ENCODE measurements around the gene STRN4. TPM values are rescaled to one million over a fixed set of nuclear protein-coding genes. Genes with fewer than 3 reads are reported as not detected.

The STRN4 gene
- total and polyA plus RNA-seq, 4 donors: 9.5 to 29.9 (median 24.8) TPM

DNA sequence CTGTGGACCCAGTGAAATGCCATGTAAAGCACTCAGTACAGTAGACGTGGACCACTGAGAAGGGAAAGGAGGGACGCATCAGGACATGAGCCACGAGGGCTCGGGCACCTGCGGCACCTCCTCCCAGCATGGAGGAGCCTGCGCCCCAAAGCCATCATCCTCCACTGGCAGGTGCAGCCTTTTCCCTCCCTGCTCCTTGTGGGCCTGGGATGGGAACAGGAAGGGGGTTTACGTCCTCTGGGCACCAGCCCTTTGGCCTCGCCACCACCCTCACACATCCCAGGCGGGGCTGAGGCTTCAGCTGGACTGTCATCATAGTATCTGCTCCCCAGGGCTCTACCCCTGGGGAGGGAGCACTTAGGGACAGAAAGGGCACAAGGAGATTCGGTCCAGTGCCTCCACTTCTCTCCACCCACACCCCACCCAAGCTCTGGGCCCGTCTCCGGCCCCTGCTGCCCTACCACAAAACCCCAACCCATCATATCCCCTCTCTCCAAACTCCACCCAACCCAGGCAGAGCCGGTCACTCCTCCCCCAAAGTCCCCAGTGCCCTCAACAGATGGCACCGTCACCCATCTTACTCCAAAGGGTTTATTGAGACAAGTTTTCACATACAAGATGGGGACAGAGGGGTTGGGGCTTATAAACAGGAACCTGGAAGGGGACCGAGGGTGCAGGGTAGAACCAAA is 27.2 kb downstream of the STRN4 start:
- no peaks in the 10 kb centered on the region for H3K27me3 ChIP-seq (ENCODE audit: control insufficient read depth in 4 of 4, insufficient read depth in 4 of 4, low read length in 3 of 4)
- H3K27ac ChIP-seq (ENCODE audit: low read depth in 1 of 2, low read length in 2 of 2): peak overlapping the region; percentile 41 to 89
- no peaks in the 10 kb centered on the region for H3K9me3 ChIP-seq (ENCODE audit: control insufficient read depth in 4 of 4, low read length in 3 of 4)
- peaks cover 0 to 25% (median 19%) of the 10 kb centered on the region in 4 donors for H3K4me1 ChIP-seq (ENCODE audit: control insufficient read depth in 4 of 4, insufficient read depth in 4 of 4, low read length in 3 of 4)
- peaks cover 5 to 37% (median 13%) of the 10 kb centered on the region in 4 donors for H3K36me3 ChIP-seq (ENCODE audit: control insufficient read depth in 4 of 4, insufficient read depth in 3 of 4, low read depth in 1 of 4, low read length in 3 of 4)
- no peak for TF ChIP-seq FOXA1 (IDR thresholded peaks at IDR 0.05)
- TF ChIP-seq, protein P1, sequence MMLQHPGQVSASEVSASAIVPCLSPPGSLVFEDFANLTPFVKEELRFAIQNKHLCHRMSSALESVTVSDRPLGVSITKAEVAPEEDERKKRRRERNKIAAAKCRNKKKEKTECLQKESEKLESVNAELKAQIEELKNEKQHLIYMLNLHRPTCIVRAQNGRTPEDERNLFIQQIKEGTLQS (IDR thresholded peaks at IDR 0.05): no peak
- no peak for TF ChIP-seq FOXA2 (IDR thresholded peaks at IDR 0.05)
- TF ChIP-seq NR2F2 (IDR thresholded peaks at IDR 0.05): no peak
- no peak for TF ChIP-seq GABPA (IDR thresholded peaks at IDR 0.05 in 1 of 2, conservative IDR thresholded peaks at IDR 0.05 in 1 of 2)
- no peak for TF ChIP-seq SP1 (IDR thresholded peaks at IDR 0.05)
- no peak for TF ChIP-seq YY1 (IDR thresholded peaks at IDR 0.05)
- TF ChIP-seq, protein P2, sequence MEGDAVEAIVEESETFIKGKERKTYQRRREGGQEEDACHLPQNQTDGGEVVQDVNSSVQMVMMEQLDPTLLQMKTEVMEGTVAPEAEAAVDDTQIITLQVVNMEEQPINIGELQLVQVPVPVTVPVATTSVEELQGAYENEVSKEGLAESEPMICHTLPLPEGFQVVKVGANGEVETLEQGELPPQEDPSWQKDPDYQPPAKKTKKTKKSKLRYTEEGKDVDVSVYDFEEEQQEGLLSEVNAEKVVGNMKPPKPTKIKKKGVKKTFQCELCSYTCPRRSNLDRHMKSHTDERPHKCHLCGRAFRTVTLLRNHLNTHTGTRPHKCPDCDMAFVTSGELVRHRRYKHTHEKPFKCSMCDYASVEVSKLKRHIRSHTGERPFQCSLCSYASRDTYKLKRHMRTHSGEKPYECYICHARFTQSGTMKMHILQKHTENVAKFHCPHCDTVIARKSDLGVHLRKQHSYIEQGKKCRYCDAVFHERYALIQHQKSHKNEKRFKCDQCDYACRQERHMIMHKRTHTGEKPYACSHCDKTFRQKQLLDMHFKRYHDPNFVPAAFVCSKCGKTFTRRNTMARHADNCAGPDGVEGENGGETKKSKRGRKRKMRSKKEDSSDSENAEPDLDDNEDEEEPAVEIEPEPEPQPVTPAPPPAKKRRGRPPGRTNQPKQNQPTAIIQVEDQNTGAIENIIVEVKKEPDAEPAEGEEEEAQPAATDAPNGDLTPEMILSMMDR (IDR thresholded peaks at IDR 0.05; ENCODE audit: low read depth, low read length, missing input control): no peak
- no peak for TF ChIP-seq RAD21 (IDR thresholded peaks at IDR 0.05)
- no peak for TF ChIP-seq JUND (IDR thresholded peaks at IDR 0.05)
- H3K4me3 ChIP-seq (ENCODE audit: low read depth in 1 of 3, low read length in 3 of 3): no peak overlapping the region
- no peak for DNase-seq (ENCODE audit: low spot score)
- no peak overlapping the region for H3K9ac ChIP-seq (ENCODE audit: low read depth in 1 of 2, low read length in 2 of 2)
- 86% methylated on average over 15 of the region's 15 CpGs for WGBS

DNA sequence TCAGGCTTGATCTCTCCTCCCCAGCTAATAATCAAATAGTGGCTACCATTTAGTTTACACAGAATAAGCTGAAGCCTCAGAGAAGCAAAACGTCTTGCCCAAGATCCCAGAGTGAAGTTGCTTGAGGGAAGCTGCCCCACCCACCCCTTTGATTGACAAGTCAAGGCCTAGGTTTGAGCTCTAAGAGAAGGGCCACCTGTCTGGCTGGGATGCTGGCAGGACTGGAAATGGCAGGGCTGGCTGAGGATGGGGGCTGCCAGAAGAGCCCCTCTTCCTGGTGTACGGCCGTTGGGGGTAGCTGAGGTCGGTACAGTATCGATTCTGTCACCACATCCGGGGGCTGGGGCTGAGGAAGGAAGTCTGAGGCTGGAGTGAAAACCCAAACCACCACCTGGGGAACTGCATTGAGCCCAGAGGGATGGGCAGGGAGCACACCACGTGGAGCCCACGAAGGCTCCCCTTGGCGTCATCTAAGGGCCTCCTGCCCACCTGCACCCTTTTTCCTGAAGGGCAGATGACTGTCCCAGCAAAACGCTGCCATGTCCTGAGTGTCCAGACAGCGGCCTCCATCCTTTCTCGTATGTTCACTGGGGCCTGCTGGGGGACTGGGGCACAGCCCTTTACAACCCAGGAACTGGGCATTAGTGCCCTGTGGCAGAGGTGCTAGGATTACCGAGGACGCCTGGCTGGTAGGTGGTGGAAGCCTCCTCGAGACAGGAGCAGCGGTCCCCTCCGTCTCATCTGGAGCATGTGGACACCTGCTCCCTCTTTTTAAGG is 27.9 kb downstream of the STRN4 start:
- Histone ChIP-seq H3K9ac (ENCODE audit: low read depth in 1 of 2, low read length in 2 of 2) (no peak overlapping the region), H3K4me3 (ENCODE audit: low read depth in 1 of 3, low read length in 3 of 3) (no peak overlapping the region), H3K36me3 (ENCODE audit: control insufficient read depth in 4 of 4, insufficient read depth in 3 of 4, low read depth in 1 of 4, low read length in 3 of 4) (peaks cover 5 to 32% (median 12%) of the 10 kb centered on the region in 4 donors), H3K27me3 (ENCODE audit: control insufficient read depth in 4 of 4, insufficient read depth in 4 of 4, low read length in 3 of 4) (no peaks in the 10 kb centered on the region), H3K9me3 (ENCODE audit: control insufficient read depth in 4 of 4, low read length in 3 of 4) (no peaks in the 10 kb centered on the region), H3K27ac (ENCODE audit: low read depth in 1 of 2, low read length in 2 of 2) (peak overlapping the region; percentile 41 to 89), H3K4me1 (ENCODE audit: control insufficient read depth in 4 of 4, insufficient read depth in 4 of 4, low read length in 3 of 4) (peaks cover 0 to 27% (median 19%) of the 10 kb centered on the region in 4 donors)
- no peak for DNase-seq (ENCODE audit: low spot score)
- 67% methylated on average over 17 of the region's 17 CpGs for WGBS
- TF ChIP-seq JUND (IDR thresholded peaks at IDR 0.05) (no peak), FOXA2 (IDR thresholded peaks at IDR 0.05) (no peak), TAF1 (conservative IDR thresholded peaks at IDR 0.05) (no peak), EGR1 (IDR thresholded peaks at IDR 0.05; ENCODE audit: low read depth in 2 of 2) (no peak), HNF4G (IDR thresholded peaks at IDR 0.05) (no peak), YY1 (IDR thresholded peaks at IDR 0.05) (no peak), SP1 (IDR thresholded peaks at IDR 0.05) (no peak), HNF4A (conservative IDR thresholded peaks at IDR 0.05) (no peak), NR2F2 (IDR thresholded peaks at IDR 0.05) (no peak), FOXA1 (IDR thresholded peaks at IDR 0.05) (no peak), GABPA (IDR thresholded peaks at IDR 0.05 in 1 of 2, conservative IDR thresholded peaks at IDR 0.05 in 1 of 2) (no peak)
- TF ChIP-seq, protein P1 (IDR thresholded peaks at IDR 0.05): no peak

All from liver (tissue), 9 donors.